HG03354 (cell line): Measurements from ENCODE around the gene SASH1.

Experiments
- ATAC-seq: cut with Tn5 transposase; IDR thresholded peaks from one replicate; pipeline ENCODE4 v1.9.1; 2021; ENCODE audit warnings: mild to moderate bottlenecking; ENCODE audit not compliant: unreplicated experiment, poor library complexity, severe bottlenecking

The SASH1 gene

DNA sequence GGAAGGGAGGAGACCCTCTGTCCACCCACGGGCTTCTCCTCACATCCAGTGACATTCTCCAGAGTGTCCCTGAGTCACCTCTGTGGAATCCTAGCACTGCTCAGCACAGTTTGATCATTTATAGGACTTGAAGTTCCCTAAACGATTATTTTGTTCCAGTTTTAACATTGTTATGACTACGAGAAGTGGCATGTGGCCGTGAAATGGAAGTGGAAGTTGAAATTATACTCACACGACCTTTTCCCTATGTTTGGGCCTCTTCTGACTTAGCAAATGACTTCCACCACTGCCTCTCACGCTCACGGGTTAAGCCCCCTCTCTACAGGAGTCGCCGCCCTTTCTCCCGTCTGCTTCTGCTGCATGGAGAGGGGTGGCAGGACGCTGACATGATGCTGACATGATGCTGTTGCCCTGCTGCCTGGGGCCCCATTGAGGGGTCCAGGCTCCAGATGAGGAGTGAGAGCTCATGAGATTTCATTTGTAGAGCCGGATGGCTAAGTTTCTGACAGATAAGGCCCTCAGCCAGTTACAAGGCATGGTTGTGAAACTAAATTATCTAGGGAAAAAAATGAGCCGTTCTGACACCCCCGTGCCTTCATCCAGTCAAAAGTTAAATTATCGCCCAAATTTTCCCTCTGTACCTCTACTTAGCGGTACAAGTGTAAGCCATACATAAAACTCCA is 250.6 kb downstream of the SASH1 start:
- ATAC-seq: no peak

DNA sequence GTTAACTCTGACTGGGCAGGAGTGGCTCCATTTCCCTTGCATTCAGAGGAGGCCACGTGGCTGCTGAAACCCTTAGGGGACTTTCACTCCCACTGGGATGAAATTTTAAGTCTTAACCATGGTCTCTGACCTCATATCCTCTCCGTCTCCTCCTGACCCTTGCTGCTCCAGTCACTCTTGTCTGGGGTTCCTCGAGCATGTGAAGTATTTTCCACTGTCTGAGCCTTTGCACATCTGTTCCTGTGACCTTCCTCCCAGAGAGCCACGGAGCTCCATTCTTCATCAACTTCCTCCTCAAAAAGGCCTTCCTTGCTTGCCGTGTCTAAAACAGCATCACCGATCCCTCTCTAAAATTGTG is 251.2 kb downstream of the SASH1 start:
- ATAC-seq: no peak

DNA sequence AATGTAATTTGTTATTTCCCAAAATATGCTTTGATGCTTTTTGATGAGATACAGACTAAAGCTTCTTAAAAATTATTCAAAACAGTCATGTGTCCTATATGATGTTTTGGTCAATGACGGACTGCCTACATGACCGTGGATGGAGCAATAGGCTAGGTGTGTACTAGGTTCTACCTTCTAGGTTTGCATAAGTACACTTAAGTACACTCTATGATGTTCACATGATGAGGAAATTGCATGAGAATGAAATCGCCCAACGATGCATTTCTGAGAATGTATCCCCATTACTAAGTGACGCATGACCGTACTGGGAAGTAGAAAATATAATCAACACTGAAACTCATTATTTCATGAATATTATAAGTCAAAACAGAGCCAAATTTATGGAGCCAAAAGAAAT is 252.9 kb downstream of the SASH1 start:
- ATAC-seq: no peak

DNA sequence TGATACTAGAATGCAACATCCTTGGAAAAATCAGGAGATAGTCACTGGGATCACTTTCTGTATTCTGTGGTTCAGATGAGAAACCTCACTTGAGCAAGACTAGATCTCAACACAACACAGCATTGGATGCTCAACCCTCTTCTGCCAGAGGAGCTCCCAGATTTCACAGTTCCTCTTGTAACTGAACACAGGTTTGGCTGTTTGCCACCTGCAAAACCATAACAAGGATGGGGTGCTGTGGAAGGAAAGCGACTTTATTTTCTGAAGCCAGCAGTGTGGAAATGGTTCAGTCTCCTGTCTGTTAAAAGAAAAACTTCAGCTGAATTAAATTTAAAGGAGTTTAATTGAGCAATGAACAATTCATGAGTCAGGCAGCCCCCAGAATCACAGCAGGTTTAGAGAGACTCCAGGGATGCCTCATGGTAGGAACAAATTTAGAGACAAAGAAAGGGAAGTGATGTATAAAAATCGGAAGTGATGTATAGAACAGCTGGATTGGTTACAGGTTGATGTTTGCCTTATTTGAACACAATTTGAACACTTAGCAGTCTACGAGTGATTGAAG is 254.3 kb downstream of the SASH1 start:
- ATAC-seq: no peak

DNA sequence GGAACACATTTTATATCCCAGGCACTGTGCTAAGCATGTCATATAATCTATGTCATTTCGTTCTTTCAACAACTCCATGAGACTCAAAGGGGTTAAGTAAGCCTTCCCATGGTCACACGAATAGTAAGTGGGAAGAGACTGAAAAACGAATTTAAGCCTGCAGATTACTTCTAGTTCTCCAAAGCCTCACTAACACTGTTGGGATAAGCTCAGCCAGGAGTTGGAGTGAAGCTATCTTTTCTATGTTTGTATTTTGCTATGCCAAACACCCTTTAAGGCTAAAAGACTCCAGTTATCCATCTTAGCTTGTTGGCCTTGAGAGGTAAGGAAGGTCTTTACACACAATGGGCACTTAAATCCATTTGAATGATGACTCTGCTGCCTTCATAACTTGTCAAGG is 256.1 kb downstream of the SASH1 start:
- no peak for ATAC-seq

DNA sequence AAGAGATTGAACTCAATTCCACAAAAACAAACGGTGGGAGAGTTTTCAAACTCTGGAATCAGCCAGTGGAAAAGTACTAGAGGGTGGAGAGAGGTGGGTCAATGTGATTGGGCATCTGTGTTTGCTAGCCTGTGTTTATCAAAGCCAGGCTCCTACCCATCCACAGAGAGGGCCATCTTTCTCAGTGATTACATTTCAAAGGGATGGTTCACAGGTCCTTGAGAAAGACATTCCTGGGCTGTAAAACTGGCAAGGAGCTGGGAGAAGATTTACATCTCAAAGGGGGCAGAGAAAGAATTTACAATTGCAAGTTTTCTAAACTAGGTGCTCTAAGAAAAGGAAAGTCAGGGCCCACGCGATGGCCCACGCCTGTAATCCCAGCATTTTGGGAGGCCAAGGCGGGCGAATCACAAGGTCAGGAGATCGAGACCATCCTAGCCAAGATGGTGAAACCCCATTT is 257.4 kb downstream of the SASH1 start:
- ATAC-seq: no peak
